Gastroesophageal sphincter (tissue), 3 donors: Measurements from ENCODE around the gene UPF1.

Source experiments
- POLR2A ChIP-seq, 2 donors: fragments of 450-650 bp; IDR thresholded peaks; one replicate each; pipeline ENCODE4 v1.6.1; 2017; ENCODE audit warnings: antibody characterized with exemption in 2 of 2, mild to moderate bottlenecking in 2 of 2, moderate library complexity in 1 of 2
- TF ChIP-seq, protein P1 (sequence below), 4 experiments: fragments of 200-600 bp in 2 of 4; fragments of 450-650 bp in 2 of 4; sonication (generic) in 1 of 4; IDR thresholded peaks; one replicate each; pipeline ENCODE4 v1.5.1; 2017 to 2019; ENCODE audit warnings: antibody characterized with exemption in 4 of 4, mild to moderate bottlenecking in 2 of 4, moderate library complexity in 2 of 4

DNA sequence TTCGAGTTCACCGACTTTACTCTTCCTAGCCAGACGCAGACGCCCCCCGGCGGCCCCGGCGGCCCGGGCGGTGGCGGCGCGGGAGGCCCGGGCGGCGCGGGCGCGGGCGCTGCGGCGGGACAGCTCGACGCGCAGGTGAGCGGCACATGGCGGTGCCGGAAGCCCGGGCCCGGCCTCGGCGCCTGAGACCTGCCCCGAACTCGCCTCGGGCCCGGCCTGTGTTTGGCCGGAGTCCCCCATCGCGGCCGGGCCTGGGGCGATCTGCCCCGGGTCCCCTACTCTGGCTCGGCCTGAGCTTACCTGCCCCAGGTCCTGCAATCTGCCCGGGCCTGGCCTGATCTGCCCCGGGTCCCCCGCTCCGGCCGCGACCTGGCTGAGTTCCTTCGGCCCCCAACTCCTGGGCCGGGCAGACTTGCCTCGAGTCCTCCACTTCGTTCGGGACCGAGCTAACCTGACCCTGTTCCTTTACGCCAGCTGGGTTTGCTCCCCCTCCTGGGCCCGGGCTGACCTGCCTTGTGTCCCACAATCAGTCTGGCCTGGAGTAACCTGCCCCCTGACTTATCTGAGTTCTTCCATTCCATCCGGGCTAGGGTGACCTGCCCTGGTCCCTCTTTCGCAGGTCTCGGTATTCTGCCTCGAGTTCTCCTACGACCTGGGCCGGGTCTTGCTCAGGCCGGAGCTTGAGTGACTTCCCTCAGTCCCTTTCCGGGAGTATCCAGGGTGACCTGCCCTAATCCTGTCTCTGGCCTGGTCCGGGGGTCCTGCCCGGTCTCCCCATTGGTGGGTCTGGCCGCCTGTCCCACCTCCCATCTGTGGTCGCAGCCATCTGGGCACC lies 764 bp downstream of the UPF1 start:
- TF ChIP-seq, protein P1, sequence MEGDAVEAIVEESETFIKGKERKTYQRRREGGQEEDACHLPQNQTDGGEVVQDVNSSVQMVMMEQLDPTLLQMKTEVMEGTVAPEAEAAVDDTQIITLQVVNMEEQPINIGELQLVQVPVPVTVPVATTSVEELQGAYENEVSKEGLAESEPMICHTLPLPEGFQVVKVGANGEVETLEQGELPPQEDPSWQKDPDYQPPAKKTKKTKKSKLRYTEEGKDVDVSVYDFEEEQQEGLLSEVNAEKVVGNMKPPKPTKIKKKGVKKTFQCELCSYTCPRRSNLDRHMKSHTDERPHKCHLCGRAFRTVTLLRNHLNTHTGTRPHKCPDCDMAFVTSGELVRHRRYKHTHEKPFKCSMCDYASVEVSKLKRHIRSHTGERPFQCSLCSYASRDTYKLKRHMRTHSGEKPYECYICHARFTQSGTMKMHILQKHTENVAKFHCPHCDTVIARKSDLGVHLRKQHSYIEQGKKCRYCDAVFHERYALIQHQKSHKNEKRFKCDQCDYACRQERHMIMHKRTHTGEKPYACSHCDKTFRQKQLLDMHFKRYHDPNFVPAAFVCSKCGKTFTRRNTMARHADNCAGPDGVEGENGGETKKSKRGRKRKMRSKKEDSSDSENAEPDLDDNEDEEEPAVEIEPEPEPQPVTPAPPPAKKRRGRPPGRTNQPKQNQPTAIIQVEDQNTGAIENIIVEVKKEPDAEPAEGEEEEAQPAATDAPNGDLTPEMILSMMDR (IDR thresholded peaks at IDR 0.05): no peak
- no peak for TF ChIP-seq POLR2A (IDR thresholded peaks at IDR 0.05)
